HL-60 (cell line): ENCODE measurements around the gene DDO.

ENCODE experiments used
- CTCF ChIP-seq: IDR thresholded peaks from one replicate; pipeline ENCODE4 v1.5.1; 2011; ENCODE audit warnings: low read length, control low read depth, inconsistent platforms; ENCODE audit not compliant: insufficient read depth
- GABPA ChIP-seq: IDR thresholded peaks from 2 replicates; pipeline ENCODE4 v1.6.1; 2012; ENCODE audit warnings: low read depth
- POLR2AphosphoS5 ChIP-seq: IDR thresholded peaks from 2 replicates; pipeline ENCODE4 v1.6.1; 2012; ENCODE audit warnings: low read depth
- SPI1 ChIP-seq: IDR thresholded peaks from 2 replicates; pipeline ENCODE4 v1.6.1; 2012; ENCODE audit warnings: low read depth, mild to moderate bottlenecking, borderline replicate concordance
- TF ChIP-seq, protein P1 (sequence below): IDR thresholded peaks from 2 replicates; pipeline ENCODE4 v1.6.1; 2012; ENCODE audit warnings: low read depth; ENCODE audit not compliant: insufficient replicate concordance

- TF ChIP-seq CTCF, result no peak
- TF ChIP-seq POLR2AphosphoS5, result no peak
- TF ChIP-seq, protein P1, sequence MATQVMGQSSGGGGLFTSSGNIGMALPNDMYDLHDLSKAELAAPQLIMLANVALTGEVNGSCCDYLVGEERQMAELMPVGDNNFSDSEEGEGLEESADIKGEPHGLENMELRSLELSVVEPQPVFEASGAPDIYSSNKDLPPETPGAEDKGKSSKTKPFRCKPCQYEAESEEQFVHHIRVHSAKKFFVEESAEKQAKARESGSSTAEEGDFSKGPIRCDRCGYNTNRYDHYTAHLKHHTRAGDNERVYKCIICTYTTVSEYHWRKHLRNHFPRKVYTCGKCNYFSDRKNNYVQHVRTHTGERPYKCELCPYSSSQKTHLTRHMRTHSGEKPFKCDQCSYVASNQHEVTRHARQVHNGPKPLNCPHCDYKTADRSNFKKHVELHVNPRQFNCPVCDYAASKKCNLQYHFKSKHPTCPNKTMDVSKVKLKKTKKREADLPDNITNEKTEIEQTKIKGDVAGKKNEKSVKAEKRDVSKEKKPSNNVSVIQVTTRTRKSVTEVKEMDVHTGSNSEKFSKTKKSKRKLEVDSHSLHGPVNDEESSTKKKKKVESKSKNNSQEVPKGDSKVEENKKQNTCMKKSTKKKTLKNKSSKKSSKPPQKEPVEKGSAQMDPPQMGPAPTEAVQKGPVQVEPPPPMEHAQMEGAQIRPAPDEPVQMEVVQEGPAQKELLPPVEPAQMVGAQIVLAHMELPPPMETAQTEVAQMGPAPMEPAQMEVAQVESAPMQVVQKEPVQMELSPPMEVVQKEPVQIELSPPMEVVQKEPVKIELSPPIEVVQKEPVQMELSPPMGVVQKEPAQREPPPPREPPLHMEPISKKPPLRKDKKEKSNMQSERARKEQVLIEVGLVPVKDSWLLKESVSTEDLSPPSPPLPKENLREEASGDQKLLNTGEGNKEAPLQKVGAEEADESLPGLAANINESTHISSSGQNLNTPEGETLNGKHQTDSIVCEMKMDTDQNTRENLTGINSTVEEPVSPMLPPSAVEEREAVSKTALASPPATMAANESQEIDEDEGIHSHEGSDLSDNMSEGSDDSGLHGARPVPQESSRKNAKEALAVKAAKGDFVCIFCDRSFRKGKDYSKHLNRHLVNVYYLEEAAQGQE, result no peak
- TF ChIP-seq SPI1, result no peak
- no peak for TF ChIP-seq GABPA
Observed at GRCh38 chr6:110357298-110357663, 58.1 kb downstream of the DDO start.
